Measurements from ENCODE around the gene GPR155.

DNA sequence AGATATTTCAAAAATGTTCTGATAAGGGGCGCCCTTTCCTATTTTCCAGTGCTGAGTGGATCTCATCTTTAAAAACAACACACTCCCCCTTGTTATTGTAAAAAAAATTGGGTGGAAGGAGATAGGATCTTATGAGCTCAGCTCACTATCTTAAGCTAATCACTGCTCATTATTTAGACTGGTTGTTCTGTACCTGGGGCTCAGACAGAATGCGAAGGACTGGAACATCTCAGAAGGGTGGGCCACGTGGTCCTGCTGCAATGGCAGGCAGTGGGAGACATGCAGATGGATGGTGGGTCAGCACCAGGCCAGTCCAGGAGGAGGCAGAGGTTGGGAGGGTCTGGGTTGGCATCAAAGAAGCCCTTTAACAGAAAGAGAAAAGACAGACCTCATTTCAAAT is 48.3 kb upstream of the GPR155 start:
- TF ChIP-seq, protein P1, sequence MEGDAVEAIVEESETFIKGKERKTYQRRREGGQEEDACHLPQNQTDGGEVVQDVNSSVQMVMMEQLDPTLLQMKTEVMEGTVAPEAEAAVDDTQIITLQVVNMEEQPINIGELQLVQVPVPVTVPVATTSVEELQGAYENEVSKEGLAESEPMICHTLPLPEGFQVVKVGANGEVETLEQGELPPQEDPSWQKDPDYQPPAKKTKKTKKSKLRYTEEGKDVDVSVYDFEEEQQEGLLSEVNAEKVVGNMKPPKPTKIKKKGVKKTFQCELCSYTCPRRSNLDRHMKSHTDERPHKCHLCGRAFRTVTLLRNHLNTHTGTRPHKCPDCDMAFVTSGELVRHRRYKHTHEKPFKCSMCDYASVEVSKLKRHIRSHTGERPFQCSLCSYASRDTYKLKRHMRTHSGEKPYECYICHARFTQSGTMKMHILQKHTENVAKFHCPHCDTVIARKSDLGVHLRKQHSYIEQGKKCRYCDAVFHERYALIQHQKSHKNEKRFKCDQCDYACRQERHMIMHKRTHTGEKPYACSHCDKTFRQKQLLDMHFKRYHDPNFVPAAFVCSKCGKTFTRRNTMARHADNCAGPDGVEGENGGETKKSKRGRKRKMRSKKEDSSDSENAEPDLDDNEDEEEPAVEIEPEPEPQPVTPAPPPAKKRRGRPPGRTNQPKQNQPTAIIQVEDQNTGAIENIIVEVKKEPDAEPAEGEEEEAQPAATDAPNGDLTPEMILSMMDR (IDR thresholded peaks at IDR 0.05) = no peak
- no peak for TF ChIP-seq EZH2 (IDR thresholded peaks at IDR 0.05; ENCODE audit: borderline replicate concordance, insufficient read depth, low read depth, low read length, poor library complexity, severe bottlenecking)

All from B cell (primary cell).